GM19351 (cell line): ENCODE measurements around the gene PLLP.
"Not testable (repeated sequence)": the region's sequence is repeated elsewhere in the genome, so short reads cannot be mapped to it uniquely, and the experiment has no call there.

Source experiments
- ATAC-seq: cut with Tn5 transposase; IDR thresholded peaks from one replicate; pipeline ENCODE4 v1.9.1; 2021; ENCODE audit warnings: mild to moderate bottlenecking, moderate library complexity; ENCODE audit not compliant: unreplicated experiment

Gene PLLP

DNA sequence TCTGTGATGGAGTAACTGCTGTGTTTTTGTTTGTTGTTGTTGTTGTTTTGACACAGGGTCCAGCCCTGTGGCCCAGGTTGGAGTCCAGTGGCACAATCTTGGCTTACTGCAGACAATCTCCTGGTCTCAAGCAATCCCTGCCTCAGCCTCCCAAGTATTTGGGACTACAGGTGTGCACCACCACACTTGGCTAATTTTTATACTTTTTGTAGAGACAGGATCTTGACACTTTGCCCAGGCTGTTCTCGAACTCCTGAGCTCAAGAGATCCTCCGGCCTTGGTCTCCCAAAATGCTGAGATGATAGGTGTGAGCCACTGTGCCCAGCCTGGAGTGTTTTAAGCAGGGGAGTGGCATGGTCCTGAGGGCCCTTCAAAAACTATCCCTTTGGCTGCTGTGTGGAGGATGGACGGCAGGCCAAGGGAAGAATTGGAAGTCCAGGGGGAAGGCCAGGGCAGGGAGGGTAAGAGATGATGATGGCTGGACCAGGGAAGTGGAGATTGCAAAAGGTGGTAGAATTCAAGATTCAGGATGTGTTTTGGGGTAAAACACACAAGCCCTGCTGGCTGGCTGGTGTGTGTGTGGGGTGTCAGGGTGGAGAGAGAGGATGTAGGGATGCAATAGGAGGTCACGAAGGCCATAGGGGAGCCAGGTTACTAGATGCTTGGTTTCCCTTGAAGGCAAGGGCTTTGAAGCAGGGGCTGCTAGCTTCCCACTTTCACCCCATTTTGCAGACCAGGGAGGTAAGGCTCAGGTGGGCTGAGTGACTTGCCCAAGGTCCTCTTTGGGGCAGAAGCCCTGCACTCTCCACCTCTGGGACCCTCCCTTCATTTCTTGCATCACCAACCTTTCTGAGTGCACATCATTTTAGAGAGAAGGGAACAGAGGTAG lies 18.8 kb upstream of the PLLP start:
- no peak for ATAC-seq

DNA sequence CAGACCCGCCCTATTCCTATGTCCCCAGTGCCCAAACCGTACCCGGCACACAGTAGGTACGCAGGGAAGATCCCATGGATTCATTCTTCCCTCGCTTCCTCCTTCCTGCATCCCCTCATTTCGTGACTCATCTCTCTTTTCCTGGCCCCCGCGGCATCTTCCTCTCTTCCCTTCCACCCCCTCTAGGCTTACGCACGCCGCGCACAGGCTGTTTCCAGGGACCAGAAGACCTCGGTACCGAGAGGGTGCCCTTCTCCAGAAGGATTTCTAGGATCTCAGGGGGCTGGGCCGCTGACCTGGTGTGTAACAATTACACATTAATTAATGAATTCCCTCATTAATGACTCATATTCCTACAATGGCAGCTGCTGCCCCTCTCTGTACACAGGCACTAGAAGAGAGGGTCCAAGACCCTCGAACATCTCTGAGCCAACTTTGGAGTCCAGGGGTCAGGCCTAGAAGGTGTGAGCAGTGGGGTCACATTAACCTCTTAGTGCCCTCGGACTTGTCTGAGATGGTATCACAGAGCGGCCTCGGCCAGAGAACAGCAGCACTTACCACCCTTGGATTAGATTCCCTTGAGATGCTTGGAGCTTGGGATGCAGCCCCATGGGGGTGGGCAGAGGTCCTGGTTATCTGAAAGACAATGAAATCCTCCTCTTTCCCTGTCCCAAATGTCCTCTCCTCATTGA lies 16.8 kb upstream of the PLLP start:
- ATAC-seq, result no peak

DNA sequence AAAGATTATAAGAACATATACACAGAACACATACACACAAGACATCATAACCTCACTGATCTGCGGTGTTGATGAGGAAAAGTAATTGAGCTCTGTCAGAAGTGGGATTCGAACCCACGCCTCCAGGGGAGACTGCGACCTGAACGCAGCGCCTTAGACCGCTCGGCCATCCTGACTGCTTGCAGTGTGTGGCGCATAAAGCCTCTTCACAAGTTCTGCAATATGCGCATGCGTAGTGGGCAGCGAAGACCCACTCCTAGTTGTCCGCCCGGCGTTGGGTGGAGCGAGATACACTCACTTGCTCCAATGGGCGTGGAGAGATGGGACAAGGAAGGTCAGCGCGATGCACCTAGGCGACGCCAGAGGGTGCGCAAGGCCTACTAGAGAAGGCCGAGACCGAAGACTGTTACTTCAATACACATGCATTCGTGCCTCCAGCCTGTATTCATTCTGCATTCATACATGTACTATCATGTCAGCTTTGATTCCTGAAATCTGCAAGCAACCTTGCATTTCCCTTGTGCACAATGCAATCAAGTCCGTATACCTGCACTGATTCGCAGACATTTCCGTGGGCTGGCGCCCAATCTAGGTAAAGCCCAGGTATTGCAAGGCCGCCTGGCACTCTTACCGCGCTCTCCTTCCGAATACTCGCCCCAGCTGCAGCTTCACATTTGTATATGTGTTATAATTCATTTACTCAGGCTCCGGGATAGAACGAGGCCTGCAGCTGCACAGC lies 16.1 kb upstream of the PLLP start:
- ATAC-seq, result peak; percentile 82

DNA sequence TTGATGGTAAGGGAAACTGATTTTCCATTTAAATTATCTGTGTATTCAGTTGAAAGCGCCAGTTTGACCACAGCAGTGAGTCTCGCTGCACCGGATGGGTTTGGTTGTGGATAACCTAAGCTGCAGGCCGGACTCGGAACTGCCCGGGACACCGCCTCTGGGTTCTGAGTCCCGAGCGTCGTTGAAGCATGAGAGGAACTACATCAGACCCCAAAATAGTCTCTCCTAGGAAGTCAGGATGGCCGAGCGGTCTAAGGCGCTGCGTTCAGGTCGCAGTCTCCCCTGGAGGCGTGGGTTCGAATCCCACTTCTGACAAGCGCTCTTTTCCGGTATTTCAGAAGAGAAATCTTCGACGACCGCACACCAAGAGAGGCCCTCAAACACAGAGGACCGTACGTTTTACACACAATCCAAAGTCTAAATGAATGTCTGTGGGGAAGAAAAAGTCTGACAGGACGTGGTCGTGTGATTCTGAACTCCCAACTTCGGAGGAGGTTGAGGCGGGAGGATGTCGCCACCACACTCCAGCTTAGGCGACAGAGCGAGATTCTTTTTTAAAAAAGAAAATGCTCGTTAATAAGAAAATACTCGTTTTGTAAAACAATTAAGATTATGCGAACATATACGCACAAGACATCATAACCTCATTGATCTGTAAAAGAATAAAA lies 15.4 kb upstream of the PLLP start:
- ATAC-seq, result peak; percentile 51

DNA sequence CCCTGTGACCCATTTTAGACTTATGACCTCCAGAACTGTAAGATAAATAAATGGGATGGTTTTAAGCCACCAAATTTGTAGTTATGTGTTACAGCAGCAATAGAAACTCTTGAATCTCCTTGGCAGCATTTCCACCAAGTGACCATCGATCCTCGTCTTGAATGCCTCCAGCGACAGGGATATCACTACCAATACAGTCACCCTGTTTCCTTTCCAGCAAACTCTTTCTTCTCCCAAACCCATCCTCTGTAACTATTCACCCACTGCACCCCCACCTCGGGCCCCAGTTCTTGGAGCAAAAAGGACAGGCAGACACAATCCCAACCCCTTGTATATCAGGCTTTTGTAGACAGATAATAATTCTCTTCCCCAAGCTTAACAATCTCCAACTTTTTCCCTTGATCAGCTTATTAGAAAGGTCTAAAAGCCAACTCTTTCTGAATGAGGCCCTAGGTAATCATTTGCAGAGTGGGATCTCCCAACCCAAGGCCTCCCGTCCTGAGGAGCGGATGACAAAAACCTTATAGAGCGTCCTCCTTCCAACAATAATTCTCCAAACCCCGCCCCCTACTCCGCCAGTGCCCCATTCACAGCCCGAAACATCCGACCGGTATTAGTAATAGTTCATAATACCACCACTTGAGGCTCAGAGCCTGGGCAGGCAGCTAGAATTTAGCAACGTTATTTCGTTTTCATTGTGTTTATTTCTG lies 14.7 kb upstream of the PLLP start:
- ATAC-seq, result peak; percentile 23

DNA sequence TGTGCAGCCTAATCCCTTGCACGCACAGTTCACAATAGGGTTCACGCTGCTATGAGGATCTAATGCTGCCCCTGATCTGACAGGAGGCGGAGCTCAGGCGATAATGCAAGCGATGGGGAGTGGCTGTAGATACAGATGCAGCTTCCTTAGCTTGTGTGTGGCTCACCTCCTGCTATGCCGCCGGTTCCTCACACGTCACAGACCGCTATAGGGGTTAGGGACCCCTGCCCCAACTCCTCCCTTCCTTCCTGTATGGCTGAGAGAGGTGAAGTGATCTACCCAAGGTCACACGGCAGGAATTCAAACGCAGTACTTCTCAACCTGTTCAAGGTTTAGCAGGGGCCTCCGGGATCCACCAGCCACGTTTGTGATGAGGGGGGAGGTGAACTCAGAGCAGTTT lies 13.4 kb upstream of the PLLP start:
- ATAC-seq, result no peak

DNA sequence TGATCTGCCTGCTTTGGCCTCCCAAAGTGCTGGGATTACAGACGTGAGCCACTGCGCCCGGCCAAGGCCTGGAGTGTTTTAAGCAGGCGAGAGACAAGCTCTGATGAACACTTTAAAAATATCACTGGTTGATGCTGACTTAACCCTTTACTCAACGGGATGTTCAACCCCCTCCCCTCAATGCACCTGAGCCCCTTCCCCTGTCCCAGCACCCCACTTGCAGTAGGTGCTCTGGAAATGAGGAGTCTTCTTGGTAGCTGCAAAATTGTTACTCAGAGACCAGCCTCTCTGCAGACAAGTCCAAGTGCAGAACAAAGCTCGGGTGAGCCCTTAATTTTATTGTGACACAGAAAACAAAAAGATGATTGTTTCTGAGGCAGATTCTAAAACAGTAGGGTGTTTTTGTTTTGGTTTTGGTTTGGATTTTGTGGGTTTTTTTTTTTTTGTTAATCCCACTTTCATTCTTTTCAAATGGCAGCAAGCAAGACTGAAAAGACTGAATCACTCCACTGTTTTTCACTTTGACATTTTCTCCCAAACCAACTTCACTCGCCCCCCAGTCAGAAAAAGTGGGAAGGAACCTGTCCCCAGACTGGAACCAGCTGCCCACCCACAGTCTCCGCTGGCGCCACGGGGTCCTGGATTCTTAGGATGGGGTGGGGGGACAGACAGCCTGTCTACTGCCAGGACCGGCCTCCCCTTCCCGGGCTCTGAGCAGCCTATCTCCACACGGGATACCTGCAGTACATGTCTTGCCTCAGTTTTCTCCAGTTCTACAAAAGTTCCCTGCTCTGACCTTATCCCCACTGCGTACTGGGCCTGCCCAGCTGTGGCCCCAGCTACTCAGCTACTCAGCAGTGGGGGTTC lies 5.2 kb upstream of the PLLP start:
- ATAC-seq, result no peak

DNA sequence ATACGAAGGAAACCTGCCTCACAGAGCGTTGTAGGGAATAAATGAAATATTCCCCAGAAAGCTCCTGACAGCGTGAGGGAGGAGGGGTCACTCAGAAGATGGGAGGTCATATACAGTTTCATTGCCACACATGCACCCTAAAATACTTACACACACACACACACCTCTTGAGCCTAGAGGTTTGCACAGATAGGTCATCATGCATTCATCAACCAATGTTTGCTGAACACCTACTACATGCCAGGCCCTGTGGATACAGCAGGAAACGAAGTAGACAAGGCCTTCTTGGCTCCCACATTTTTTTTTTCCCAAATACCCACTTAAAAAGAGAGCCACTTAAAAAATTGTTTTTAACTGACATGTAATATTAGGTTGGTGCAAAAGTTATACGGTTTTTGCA lies 907 bp upstream of the PLLP start:
- ATAC-seq, result no peak

DNA sequence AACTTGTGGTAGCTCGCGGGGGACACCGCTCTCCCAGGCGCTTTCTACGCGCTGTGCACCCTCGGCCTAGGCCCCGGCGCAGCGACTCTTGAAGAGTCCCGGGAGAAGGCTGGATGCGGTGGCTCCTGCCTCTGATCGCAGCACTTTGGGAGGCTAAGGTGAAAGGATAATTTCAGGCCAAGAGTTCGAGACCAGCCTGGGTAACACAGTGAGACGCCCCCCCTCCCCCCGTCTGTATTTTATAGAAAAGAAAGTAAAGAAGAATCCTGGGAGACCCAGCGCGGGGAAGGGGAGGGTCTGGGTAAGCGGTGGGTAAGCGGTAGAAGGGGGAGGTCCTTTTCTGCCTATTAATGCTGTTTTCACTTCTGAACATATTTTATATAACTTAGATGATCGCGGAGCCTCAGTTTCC lies 486 bp upstream of the PLLP start:
- no peak for ATAC-seq

DNA sequence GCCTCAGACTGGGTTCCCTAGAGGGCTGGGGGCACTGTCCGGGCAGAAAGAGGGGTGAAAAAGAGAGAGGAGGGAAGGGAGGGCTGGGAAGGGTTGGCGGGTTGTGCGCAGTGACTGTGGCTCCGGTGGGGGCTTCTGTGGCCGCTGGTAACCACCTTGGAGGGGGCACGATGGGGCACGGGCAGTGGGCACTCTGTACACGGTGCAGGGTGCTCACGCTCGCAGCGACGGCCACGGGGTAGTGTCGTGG lies 588 bp downstream of the PLLP start:
- no peak for ATAC-seq

DNA sequence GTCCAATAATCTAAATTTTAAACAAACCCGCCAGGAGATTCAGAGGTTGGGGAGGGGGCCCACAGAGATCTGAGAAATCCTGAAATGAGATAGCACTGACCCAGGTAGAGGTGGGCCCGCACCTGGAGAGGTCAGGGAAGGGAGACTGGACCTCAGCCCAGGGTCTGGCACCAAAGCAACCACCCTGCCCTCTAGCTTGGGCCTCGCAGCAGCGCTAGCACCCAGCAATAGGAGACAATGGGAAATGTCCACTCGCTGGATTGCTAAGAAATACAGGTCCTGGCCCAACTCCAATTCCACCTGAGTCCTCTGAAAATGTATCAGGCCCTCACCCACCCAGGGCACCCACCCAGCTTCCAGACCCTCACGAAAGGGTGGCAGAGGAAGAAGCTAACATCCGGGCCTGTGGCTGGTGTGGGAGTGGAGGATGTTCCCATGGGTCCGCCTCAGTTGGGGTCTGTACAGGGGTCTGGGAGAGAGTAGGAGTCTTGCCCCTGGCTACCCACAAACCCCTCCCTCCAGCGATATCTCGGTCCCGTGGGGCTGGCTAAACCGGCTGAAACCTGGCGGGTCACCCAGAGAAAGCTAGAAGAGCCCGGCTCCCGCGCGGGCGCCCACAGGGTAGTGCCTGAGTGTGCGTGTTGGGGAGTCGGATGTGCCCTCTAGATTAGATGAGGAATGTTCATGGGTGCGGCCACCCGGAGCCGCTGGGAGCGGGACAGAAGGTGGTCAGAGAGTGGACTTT lies 1.1 kb downstream of the PLLP start:
- ATAC-seq, result no peak

DNA sequence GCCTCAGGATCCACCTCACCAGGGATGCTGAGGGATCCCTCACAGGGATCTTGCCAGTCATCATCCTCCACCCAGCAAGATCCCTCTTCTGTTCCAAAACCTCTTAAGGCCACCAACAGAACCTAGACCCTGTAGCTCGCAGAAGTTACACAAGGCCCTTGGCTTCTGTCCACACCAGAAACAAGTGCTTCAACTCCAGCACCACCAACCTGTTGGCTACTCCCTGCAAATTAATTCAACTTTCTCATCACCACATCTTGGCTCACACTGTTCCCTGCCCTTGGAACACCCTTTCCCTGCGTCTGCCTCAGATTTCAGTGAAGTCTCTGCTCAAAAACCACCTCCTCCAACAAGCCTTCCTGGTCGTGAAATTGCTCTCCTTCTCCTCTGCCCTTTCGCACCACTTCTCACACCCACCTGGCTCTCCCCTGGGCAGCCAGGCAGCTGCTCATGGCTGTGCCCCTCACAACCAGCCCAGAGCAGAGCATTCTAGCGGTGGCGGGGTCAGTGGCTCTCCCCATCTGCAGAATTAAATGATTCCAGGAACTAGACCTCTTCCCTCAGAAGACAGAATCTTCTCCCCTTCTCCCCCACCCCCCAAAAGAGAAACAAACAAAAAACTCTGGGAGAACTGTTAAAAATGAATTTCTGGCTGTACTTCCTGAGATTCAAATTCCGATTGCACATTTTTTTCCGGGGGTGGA lies 1.8 kb downstream of the PLLP start:
- no peak for ATAC-seq

DNA sequence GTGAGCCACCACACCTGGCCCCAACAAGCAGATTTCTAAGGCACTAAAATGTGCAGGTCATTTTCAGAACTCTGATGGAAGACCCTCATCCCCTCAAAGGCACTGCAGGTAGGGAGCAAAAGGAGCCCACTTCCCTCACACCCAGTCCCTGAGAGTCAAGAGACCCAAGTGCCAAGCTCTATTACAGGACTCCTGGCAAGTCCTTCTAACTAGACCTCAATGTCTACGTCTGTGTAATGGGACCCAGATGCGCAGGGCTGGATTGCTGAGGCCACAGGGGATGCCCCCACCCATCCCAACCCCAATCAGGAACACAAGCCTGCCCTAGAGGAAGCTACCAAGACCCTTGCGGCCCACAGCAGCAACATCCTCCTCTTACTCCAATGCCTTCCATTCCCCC lies 2.7 kb downstream of the PLLP start:
- ATAC-seq, result no peak

DNA sequence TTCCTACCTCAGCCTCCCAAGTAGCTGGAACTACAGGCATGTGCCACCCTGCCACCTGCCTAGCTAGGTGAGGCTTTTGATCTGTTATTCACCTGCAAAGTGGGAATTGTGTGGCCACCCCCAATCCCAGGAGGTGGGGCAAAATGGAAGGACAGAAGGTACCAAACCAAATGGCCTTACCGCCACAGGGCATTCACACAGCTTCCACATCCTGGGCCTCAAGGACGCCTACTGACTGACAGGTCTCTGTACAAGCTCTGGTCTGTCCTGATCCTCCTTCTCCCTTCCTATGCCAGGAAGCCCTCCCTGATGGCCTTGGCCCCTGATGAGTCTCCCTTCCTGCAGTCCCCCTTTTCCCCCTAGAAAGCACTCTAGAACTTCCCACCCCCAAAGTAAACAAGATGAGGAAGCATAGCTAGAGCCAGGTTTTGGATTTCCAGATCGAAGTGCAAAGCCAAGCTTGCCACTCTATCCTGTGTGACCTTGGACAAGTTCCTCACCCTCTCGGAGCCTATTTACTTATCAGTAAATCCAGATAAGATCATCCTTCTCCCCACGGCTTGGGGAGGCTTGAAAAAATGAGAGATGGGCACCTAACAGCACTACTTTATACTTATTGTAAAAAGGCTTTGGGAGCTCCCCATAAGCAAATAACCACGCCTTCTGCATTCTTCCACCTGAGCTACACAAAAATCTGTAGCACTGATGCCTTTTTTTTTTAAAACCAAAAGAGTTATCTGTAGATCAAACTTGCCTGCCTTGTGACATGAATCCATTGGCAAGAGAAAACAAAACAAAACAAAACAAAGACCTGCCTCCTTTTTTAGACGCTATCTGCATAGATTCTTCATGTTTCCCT lies 4.5 kb downstream of the PLLP start:
- no peak for ATAC-seq

DNA sequence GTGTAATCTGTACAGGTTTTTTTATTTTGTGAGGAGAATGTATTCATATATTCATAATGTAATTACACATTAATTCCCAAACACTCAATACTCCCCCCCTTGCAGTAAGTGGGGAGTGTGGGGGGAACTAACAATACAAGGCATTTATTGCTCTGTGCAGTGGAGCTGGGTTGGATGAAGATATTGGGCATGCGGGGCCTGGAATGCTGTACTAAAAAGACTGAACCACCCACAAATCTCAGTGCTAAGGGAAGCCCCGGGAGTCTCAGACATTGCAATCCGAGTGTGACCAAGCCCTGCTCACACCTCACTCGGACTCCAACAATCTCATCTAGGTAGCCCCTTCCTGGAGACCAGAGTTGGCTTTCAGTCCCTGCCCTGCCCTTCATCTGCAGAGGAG lies 6.0 kb downstream of the PLLP start:
- ATAC-seq, result no peak

DNA sequence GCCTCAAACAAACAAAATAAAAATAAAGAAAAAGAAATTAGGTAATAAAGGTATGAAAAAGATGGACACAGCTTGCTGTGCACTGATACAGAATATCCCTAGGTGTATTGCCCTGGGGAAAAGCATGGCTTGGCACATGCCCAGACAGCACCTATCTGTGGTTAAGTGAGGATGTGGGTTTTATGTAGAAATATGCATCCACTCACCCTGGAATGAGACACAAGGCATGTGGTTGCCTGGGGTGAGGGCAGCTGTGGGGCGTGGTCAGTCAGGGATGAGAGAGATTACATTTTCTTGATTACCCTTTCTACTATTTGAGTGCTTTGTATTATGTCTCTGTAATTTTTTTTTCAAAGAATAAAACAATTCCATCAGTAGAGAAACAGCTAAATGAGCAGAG lies 6.9 kb downstream of the PLLP start:
- no peak for ATAC-seq

DNA sequence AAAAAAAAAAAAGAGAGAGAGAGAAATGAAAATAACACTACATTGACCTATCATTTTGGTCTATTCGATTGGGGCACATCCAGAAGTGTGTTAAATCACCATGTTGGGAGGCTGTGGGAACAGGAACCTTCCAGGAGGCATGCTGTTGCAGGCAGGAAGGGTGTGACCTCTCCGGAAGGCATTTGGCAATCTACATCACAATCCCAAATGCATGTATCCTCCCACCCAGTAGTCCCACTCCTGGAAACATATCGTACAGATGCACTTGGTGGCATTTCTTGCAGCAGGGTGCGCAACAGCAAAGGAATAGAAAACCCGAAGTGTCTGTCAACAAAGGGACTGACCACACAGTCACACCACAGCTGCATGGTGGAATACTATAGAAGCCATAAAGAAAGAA lies 7.9 kb downstream of the PLLP start:
- ATAC-seq, result no peak

DNA sequence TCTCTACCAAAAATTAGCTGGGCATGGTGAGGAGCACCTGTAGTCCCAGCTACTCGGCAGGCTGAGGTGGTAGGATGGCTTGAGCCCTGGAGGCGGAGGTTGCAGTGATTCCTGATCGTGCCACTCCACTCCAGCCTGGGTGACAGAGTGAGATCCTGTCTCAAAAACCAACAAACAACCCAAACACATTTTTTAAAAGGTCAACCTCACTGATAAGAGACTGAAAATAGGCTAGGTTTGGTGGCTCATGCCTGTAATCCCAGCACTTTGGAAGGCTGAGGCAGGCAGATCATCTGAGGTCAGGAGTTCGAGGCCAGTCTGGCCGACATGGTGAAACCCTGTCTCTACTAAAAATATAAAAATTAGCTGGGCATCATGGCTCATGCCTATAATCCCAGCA lies 8.5 kb downstream of the PLLP start:
- not testable (repeated sequence) for ATAC-seq
